Gastrocnemius medialis (tissue), 4 donors: ENCODE measurements around the gene LDHAL6B. TPM values are rescaled to one million over a fixed set of nuclear protein-coding genes. Genes with fewer than 3 reads are reported as not detected.

Source experiments
- ATAC-seq, 2 donors: fragments of 150-250 bp; one replicate each; pipeline ENCODE4 v1.9.1; 2016
- DNase-seq, 2 donors: peaks; one replicate each; pipeline ENCODE4 v3.0.0-alpha.2; 2019
- H3K27ac ChIP-seq, 4 donors: fragments of 200-600 bp; sonication (generic); 1 replicate in 1 of 4; 2 replicates in 3 of 4; pipeline ENCODE4 v1.5.1; 2016 to 2018; ENCODE audit warnings: mild to moderate bottlenecking in 2 of 4, moderate library complexity in 1 of 4
- H3K27me3 ChIP-seq, 3 donors: fragments of 200-600 bp; sonication (generic) in 2 of 3; 1 replicate in 1 of 3; 2 replicates in 2 of 3; pipeline versions ENCODE4 v1.5.1 to v1.6.0; 2016 to 2019; ENCODE audit warnings: mild to moderate bottlenecking in 1 of 3, moderate library complexity in 1 of 3
- H3K36me3 ChIP-seq, 2 donors: fragments of 200-600 bp; sonication (generic) in 1 of 2; one replicate each; pipeline ENCODE4 v1.5.1; 2017 to 2018
- H3K4me1 ChIP-seq, 2 donors: fragments of 200-600 bp; sonication (generic) in 1 of 2; one replicate each; pipeline ENCODE4 v1.5.1; 2016 to 2017; ENCODE audit warnings: mild to moderate bottlenecking in 2 of 2
- H3K4me3 ChIP-seq, 4 donors: fragments of 200-600 bp; sonication (generic) in 3 of 4; 1 replicate in 1 of 4; 2 replicates in 3 of 4; pipeline ENCODE4 v1.5.1; 2016 to 2019; ENCODE audit warnings: mild to moderate bottlenecking in 2 of 4
- H3K9me3 ChIP-seq, 3 donors: fragments of 200-600 bp; sonication (generic) in 2 of 3; 1 replicate in 1 of 3; 2 replicates in 2 of 3; pipeline ENCODE4 v1.5.1; 2016 to 2019
- CTCF ChIP-seq, 5 experiments: fragments of 450-650 bp in 3 of 5; fragments of 200-600 bp in 2 of 5; sonication (generic) in 2 of 5; IDR thresholded peaks in 4 of 5; conservative IDR thresholded peaks in 1 of 5; 1 replicate in 4 of 5; 2 replicates in 1 of 5; pipeline ENCODE4 v1.5.1; 2016 to 2019; ENCODE audit warnings: antibody characterized with exemption in 5 of 5, mild to moderate bottlenecking in 3 of 5, moderate library complexity in 3 of 5
- POLR2A ChIP-seq, 2 donors: fragments of 450-650 bp; IDR thresholded peaks; one replicate each; pipeline ENCODE4 v1.6.1; 2017; ENCODE audit warnings: antibody characterized with exemption in 2 of 2, mild to moderate bottlenecking in 2 of 2, moderate library complexity in 2 of 2
- in situ Hi-C, 4 donors: fragments of 200-750 bp; cut with MboI; loops; one replicate each; pipeline versions ENCODE4 v1.15.0 to v1.8.0; 2017; ENCODE audit warnings: low sequenced_read_pairs in 4 of 4
- intact Hi-C: fragments of 100-400 bp; cut with DNase I; formaldehyde crosslinking; loops from one replicate; pipeline ENCODE4 v1.15.1; 2023; ENCODE audit warnings: low total_unique reads
- total RNA-seq, 4 donors: library from RNA; depleted of rRNA; stranded (reverse); fragments of >200 nt; gene quantifications; one replicate each; pipeline versions ENCODE4 v1.1.0 to v1.2.3, GENCODE V29; 2016

LDHAL6B gene
- total RNA-seq, 4 donors from 2014 or later: not detected

GRCh38 chr15:59251001-59251845 lies 44.6 kb downstream of the LDHAL6B start:
- H3K27ac ChIP-seq: no peak overlapping the region
- no peak for TF ChIP-seq POLR2A (IDR thresholded peaks at IDR 0.05)
- no peak for TF ChIP-seq CTCF (IDR thresholded peaks at IDR 0.05 in 4 of 5, conservative IDR thresholded peaks at IDR 0.05 in 1 of 5)
- no peak overlapping the region for H3K4me3 ChIP-seq
- no peaks in the 10 kb centered on the region for H3K4me1 ChIP-seq
- intact Hi-C loops: no loop called here
- H3K9me3 ChIP-seq: no peaks in the 10 kb centered on the region
- H3K27me3 ChIP-seq: no peaks in the 10 kb centered on the region
- peaks cover 0 to 17% of the 10 kb centered on the region in 2 donors for H3K36me3 ChIP-seq
- no peak for DNase-seq
- ATAC-seq: no peak
- in situ Hi-C loops: no loop called here

GRCh38 chr15:59252137-59252536 lies 45.5 kb downstream of the LDHAL6B start:
- intact Hi-C loops: no loop called here
- DNase-seq (no peak), ATAC-seq (no peak)
- Histone ChIP-seq H3K36me3 (peaks cover 0 to 17% of the 10 kb centered on the region in 2 donors), H3K27ac (no peak overlapping the region), H3K9me3 (no peaks in the 10 kb centered on the region), H3K27me3 (no peaks in the 10 kb centered on the region), H3K4me1 (no peaks in the 10 kb centered on the region), H3K4me3 (no peak overlapping the region)
- TF ChIP-seq POLR2A (IDR thresholded peaks at IDR 0.05) (no peak), CTCF (IDR thresholded peaks at IDR 0.05 in 4 of 5, conservative IDR thresholded peaks at IDR 0.05 in 1 of 5) (no peak)
- in situ Hi-C loops: no loop called here

GRCh38 chr15:59255680-59256336 lies 49.2 kb downstream of the LDHAL6B start:
- in situ Hi-C loops: no loop called here
- DNase-seq: no peak
- H3K4me3 ChIP-seq: no peak overlapping the region
- H3K9me3 ChIP-seq: no peaks in the 10 kb centered on the region
- intact Hi-C loops: no loop called here
- H3K4me1 ChIP-seq: no peaks in the 10 kb centered on the region
- peaks cover 0 to 17% of the 10 kb centered on the region in 2 donors for H3K36me3 ChIP-seq
- no peak overlapping the region for H3K27ac ChIP-seq
- no peak for TF ChIP-seq CTCF (IDR thresholded peaks at IDR 0.05 in 4 of 5, conservative IDR thresholded peaks at IDR 0.05 in 1 of 5)
- TF ChIP-seq POLR2A (IDR thresholded peaks at IDR 0.05): no peak
- ATAC-seq: no peak
- H3K27me3 ChIP-seq: no peaks in the 10 kb centered on the region

- Histone ChIP-seq H3K36me3 (peaks cover 0 to 17% of the 10 kb centered on the region in 2 donors), H3K27me3 (no peaks in the 10 kb centered on the region), H3K9me3 (no peaks in the 10 kb centered on the region), H3K27ac (no peak overlapping the region), H3K4me1 (no peaks in the 10 kb centered on the region), H3K4me3 (no peak overlapping the region)
- in situ Hi-C loops: no loop called here
- no peak for TF ChIP-seq CTCF (IDR thresholded peaks at IDR 0.05 in 4 of 5, conservative IDR thresholded peaks at IDR 0.05 in 1 of 5)
- no peak for TF ChIP-seq POLR2A (IDR thresholded peaks at IDR 0.05)
- ATAC-seq: no peak
- no peak for DNase-seq
- intact Hi-C loops: no loop called here
These were observed 49.8 kb downstream of the LDHAL6B start for GRCh38 chr15:59256482-59256881.
